Right lobe of liver (tissue), 6 donors: ENCODE data around the gene MED27. TPM values are rescaled to one million over a fixed set of nuclear protein-coding genes. Genes with fewer than 3 reads are reported as not detected.

Experiments used
- ATAC-seq, 4 donors: fragments of 200-7000 bp; cut with Tn5 transposase; one replicate each; pipeline ENCODE4 v1.9.1; 2020; ENCODE audit warnings: mild to moderate bottlenecking in 4 of 4, moderate library complexity in 4 of 4
- DNase-seq, 3 donors: peaks; one replicate each; pipeline ENCODE4 v3.0.0-alpha.2; 2020
- H3K27ac ChIP-seq, 3 donors: fragments of 200-600 bp; one replicate each; pipeline ENCODE4 v1.8.0; 2022
- H3K27me3 ChIP-seq, 2 donors: fragments of 200-600 bp; one replicate each; pipeline ENCODE4 v1.8.0; 2022
- H3K36me3 ChIP-seq, 4 donors: fragments of 200-600 bp; sonication (generic) in 1 of 4; one replicate each; pipeline versions ENCODE4 v1.5.1 to v1.8.0; 2017 to 2022; ENCODE audit warnings: control low read depth in 1 of 4
- H3K4me1 ChIP-seq, 4 donors: fragments of 200-600 bp; sonication (generic) in 1 of 4; one replicate each; pipeline versions ENCODE4 v1.5.1 to v1.8.0; 2017 to 2022; ENCODE audit warnings: control low read depth in 1 of 4
- H3K4me3 ChIP-seq, 3 donors: fragments of 200-600 bp; one replicate each; pipeline ENCODE4 v1.8.0; 2022
- H3K9me3 ChIP-seq, 4 donors: fragments of 200-600 bp; sonication (generic) in 1 of 4; one replicate each; pipeline versions ENCODE4 v1.5.1 to v1.8.0; 2017 to 2022; ENCODE audit warnings: control low read depth in 1 of 4
- CTCF ChIP-seq, 4 donors: fragments of 200-600 bp in 3 of 4; fragments of 450-650 bp in 1 of 4; IDR thresholded peaks; one replicate each; pipeline versions ENCODE4 v1.5.1 to v1.8.0; 2016 to 2022; ENCODE audit warnings: antibody characterized with exemption in 4 of 4, mild to moderate bottlenecking in 2 of 4
- POLR2A ChIP-seq: fragments of 450-650 bp; IDR thresholded peaks from one replicate; pipeline ENCODE4 v1.6.1; 2017; ENCODE audit warnings: antibody characterized with exemption, mild to moderate bottlenecking
- WGBS: methylation state at CpG from one replicate; pipeline ENCODE4 v1.1.6; 2018; ENCODE audit warnings: low coverage, low lambda C conversion rate; ENCODE audit not compliant: insufficient coverage; ENCODE audit errors: missing lambda C conversion rate; 5-methylcytosine and 5-hydroxymethylcytosine counted together
- intact Hi-C, 2 donors: fragments of 100-400 bp; cut with DNase I; formaldehyde crosslinking; loops; one replicate each; pipeline versions ENCODE4 v1.11.2 to v1.14.1; 2022
- total RNA-seq, 6 experiments: library from RNA; depleted of rRNA in 2 of 6; stranded (reverse); fragments of >200 nt in 2 of 6; fragmentation: NEBNext Ultra II Directional in 3 of 6; extraction: Animal tissue kit (Norgen Biotek cat#: 25700) in 3 of 6; gene quantifications; one replicate each; pipeline versions ENCODE4 v1.1.0 to v1.2.4, GENCODE V29; 2016 to 2023
- donor health status: DM: no; HTN: yes; CAD: no.
- donor health status: DM: no; HTN: no; CAD: no.
- donor health status: DM: no; HTN: no; CAD: no.
- donor health status: DM: no; HTN: yes; CAD: no.
- donor health status: DM: no; HTN: yes; CAD: no.

MED27 gene
- total RNA-seq, 6 experiments from 2014 or later: 4.6 to 7.3 (median 6.1) TPM

GRCh38 chr9:132027752-132028663 is 51.7 kb downstream of the MED27 start:
- no peak for ATAC-seq
- TF ChIP-seq CTCF (IDR thresholded peaks at IDR 0.05): no peak
- no peak for TF ChIP-seq POLR2A
- WGBS: 91% methylated on average over 2 of the region's 7 CpGs
- no peaks in the 10 kb centered on the region for H3K4me1 ChIP-seq
- H3K36me3 ChIP-seq: no peaks in the 10 kb centered on the region
- intact Hi-C loops: no loop called here
- DNase-seq: no peak
- H3K4me3 ChIP-seq: no peak overlapping the region
- H3K27ac ChIP-seq: no peak overlapping the region
- no peaks in the 10 kb centered on the region for H3K27me3 ChIP-seq
- no peaks in the 10 kb centered on the region for H3K9me3 ChIP-seq

GRCh38 chr9:132026932-132027585 is 52.6 kb downstream of the MED27 start:
- TF ChIP-seq CTCF (IDR thresholded peaks at IDR 0.05): no peak
- no peak for TF ChIP-seq POLR2A
- ATAC-seq (no peak), DNase-seq (no peak)
- Histone ChIP-seq H3K36me3 (no peaks in the 10 kb centered on the region), H3K4me1 (no peaks in the 10 kb centered on the region), H3K27ac (no peak overlapping the region), H3K4me3 (no peak overlapping the region), H3K9me3 (no peaks in the 10 kb centered on the region), H3K27me3 (no peaks in the 10 kb centered on the region)
- WGBS: 94% methylated on average over 6 of the region's 12 CpGs
- intact Hi-C loops: no loop called here

DNA sequence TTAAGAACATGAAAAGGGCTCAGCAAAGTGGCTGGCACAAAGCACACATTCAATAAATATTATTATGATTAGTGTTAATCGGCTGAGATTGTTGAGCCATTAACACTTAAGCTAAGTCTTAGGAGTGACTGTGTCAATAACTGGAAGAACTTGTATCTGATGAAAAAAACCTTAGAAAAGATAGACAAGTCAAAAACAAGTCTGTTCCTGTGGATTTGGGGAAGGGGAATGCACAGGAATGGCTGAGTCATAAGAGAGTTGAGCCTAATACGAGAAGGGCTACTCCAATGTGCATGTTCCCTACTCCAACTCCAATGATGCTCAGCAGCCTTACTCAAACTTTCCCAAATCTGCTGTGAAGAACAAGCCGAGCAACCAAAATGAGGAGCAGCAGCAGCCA is 53.9 kb downstream of the MED27 start:
- no peaks in the 10 kb centered on the region for H3K9me3 ChIP-seq
- H3K4me1 ChIP-seq: peaks cover 0 to 2% (median 0%) of the 10 kb centered on the region in 4 donors
- H3K27me3 ChIP-seq: no peaks in the 10 kb centered on the region
- intact Hi-C loops: no loop called here
- H3K27ac ChIP-seq: no peak overlapping the region
- no peak overlapping the region for H3K4me3 ChIP-seq
- no peaks in the 10 kb centered on the region for H3K36me3 ChIP-seq
- TF ChIP-seq POLR2A (no peak), CTCF (IDR thresholded peaks at IDR 0.05) (no peak)
- no peak for ATAC-seq
- no peak for DNase-seq
- 94% methylated on average over 3 of the region's 3 CpGs for WGBS

DNA sequence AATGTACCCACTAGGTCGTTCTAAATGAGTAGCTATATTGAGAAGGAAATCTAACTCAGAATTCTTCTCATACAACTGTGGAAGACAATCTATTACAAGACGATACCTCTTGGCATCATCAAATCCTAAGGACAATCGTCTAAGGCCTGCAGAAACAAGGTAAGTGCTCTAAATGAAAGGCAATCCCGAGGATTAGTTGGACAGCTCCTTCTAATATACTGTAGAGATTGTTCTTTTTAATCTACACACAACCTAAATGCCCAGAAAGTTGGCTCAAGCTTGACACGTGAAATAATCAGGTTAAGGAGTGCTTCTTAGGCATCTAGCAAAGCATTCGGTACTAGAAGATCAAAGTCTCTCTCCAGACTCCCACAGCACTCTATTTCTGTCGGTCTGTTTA is 55.1 kb downstream of the MED27 start:
- no peak for ATAC-seq
- no peaks in the 10 kb centered on the region for H3K36me3 ChIP-seq
- H3K27ac ChIP-seq: no peak overlapping the region
- WGBS: 91% methylated on average over 7 of the region's 7 CpGs
- H3K27me3 ChIP-seq: no peaks in the 10 kb centered on the region
- H3K9me3 ChIP-seq: no peaks in the 10 kb centered on the region
- DNase-seq: no peak
- peaks cover 0 to 4% (median 0%) of the 10 kb centered on the region in 4 donors for H3K4me1 ChIP-seq
- H3K4me3 ChIP-seq: no peak overlapping the region
- intact Hi-C loops: no loop called here
- TF ChIP-seq CTCF (IDR thresholded peaks at IDR 0.05): no peak
- no peak for TF ChIP-seq POLR2A
